Hepatocyte (in vitro differentiated cells): Measurements from ENCODE around the gene CNOT4. TPM values are rescaled to one million over a fixed set of nuclear protein-coding genes. Genes with fewer than 3 reads are reported as not detected.

Experiments used
- DNase-seq: peaks from one replicate; pipeline ENCODE4 v3.0.0-alpha.2; 2016; ENCODE audit warnings: low spot score
- H2AFZ ChIP-seq: fragments of 200-600 bp; sonication (generic); 2 replicates; pipeline ENCODE4 v1.6.0; 2016; ENCODE audit warnings: antibody characterized with exemption, mild to moderate bottlenecking
- H3K27ac ChIP-seq: fragments of 200-600 bp; sonication (generic); 2 replicates; pipeline ENCODE4 v1.5.1; 2016; ENCODE audit warnings: mild to moderate bottlenecking
- H3K27me3 ChIP-seq: fragments of 200-600 bp; sonication (generic); 2 replicates; pipeline ENCODE4 v1.6.1; 2016
- H3K36me3 ChIP-seq: fragments of 200-600 bp; sonication (generic); replicated peaks from 2 replicates; pipeline ENCODE4 v1.5.1; 2016; ENCODE audit warnings: low read depth; ENCODE audit not compliant: insufficient read depth
- H3K4me1 ChIP-seq: fragments of 200-600 bp; sonication (generic); 2 replicates; pipeline ENCODE4 v1.5.1; 2016; ENCODE audit warnings: mild to moderate bottlenecking, moderate library complexity; ENCODE audit not compliant: insufficient read depth
- H3K4me2 ChIP-seq: fragments of 200-600 bp; sonication (generic); 2 replicates; pipeline ENCODE4 v1.6.0; 2016
- H3K4me3 ChIP-seq: fragments of 200-600 bp; sonication (generic); 2 replicates; pipeline ENCODE4 v1.5.1; 2016; ENCODE audit warnings: mild to moderate bottlenecking
- H3K79me2 ChIP-seq: fragments of 200-600 bp; sonication (generic); 2 replicates; pipeline ENCODE4 v1.6.0; 2017; ENCODE audit warnings: mild to moderate bottlenecking
- H3K9me2 ChIP-seq: fragments of 200-600 bp; sonication (generic); replicated peaks from 2 replicates; pipeline ENCODE4 v1.6.0; 2017; ENCODE audit warnings: mild to moderate bottlenecking; ENCODE audit not compliant: insufficient read depth
- H3K9me3 ChIP-seq: fragments of 200-600 bp; sonication (generic); 2 replicates; pipeline ENCODE4 v1.5.1; 2016; ENCODE audit warnings: low read depth, mild to moderate bottlenecking
- H4K20me1 ChIP-seq: fragments of 200-600 bp; sonication (generic); 2 replicates; pipeline ENCODE4 v1.6.0; 2016; ENCODE audit warnings: mild to moderate bottlenecking; ENCODE audit not compliant: insufficient read depth, poor library complexity, severe bottlenecking
- EZH2 ChIP-seq: fragments of 200-600 bp; sonication (generic); IDR thresholded peaks from 2 replicates; pipeline ENCODE4 v1.6.1; 2016; ENCODE audit warnings: antibody characterized with exemption, mild to moderate bottlenecking, borderline replicate concordance
- EZH2phosphoT487 ChIP-seq: fragments of 200-600 bp; sonication (generic); IDR thresholded peaks from one replicate; pipeline ENCODE4 v1.6.1; 2018; ENCODE audit warnings: antibody characterized with exemption, mild to moderate bottlenecking, low read depth, moderate library complexity; ENCODE audit not compliant: unreplicated experiment, severe bottlenecking
- WGBS: methylation state at CpG from one replicate; pipeline ENCODE4 v1.1.6; 2016; ENCODE audit warnings: low lambda C conversion rate; ENCODE audit errors: missing lambda C conversion rate; 5-methylcytosine and 5-hydroxymethylcytosine counted together
- polyA plus RNA-seq: library from polyadenylated mRNA; unstranded; fragments of >200 nt; fragmentation: Nextera tagmentation; extraction: Ambion mirVana; gene quantifications from 2 replicates; pipeline ENCODE4 v1.2.1, GENCODE V29; 2016
- total RNA-seq: library from RNA; depleted of rRNA; stranded (reverse); fragments of >200 nt; gene quantifications from 2 replicates; pipeline ENCODE4 v1.2.3, GENCODE V29; 2014
- TF ChIP-seq, protein P1 (sequence below): fragments of 200-600 bp; sonication (generic); IDR thresholded peaks from 2 replicates; pipeline ENCODE4 v1.5.1; 2016; ENCODE audit warnings: antibody characterized with exemption, mild to moderate bottlenecking; ENCODE audit not compliant: poor library complexity

The CNOT4 gene
- total and polyA plus RNA-seq, 2 experiments from 2014 or later = 11.8 to 12.9 TPM

DNA sequence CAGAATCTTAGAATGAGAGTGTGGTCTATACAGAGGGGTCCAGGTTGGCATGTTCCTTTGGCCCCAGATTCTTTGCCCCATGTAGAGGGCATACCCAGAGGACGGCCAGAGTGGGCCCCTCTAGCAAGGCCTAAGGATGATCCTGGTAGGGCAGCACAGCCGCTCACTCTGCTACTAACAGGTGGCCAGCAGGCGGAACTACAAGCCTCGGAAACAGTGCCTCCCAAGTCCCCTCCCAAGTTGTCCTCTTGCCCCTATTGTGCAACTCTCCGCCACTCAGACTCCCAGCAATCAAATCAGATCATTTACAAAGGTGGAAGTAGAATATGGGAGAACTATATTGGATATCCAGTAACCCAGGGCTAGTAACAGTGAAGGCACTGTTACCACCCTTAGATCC, 168.9 kb downstream of the CNOT4 start:
- 65% methylated on average over 5 of the region's 5 CpGs for WGBS
- DNase-seq = peak; percentile 72
- TF ChIP-seq EZH2phosphoT487 (no peak), EZH2 (no peak)
- TF ChIP-seq, protein P1, sequence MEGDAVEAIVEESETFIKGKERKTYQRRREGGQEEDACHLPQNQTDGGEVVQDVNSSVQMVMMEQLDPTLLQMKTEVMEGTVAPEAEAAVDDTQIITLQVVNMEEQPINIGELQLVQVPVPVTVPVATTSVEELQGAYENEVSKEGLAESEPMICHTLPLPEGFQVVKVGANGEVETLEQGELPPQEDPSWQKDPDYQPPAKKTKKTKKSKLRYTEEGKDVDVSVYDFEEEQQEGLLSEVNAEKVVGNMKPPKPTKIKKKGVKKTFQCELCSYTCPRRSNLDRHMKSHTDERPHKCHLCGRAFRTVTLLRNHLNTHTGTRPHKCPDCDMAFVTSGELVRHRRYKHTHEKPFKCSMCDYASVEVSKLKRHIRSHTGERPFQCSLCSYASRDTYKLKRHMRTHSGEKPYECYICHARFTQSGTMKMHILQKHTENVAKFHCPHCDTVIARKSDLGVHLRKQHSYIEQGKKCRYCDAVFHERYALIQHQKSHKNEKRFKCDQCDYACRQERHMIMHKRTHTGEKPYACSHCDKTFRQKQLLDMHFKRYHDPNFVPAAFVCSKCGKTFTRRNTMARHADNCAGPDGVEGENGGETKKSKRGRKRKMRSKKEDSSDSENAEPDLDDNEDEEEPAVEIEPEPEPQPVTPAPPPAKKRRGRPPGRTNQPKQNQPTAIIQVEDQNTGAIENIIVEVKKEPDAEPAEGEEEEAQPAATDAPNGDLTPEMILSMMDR = peak; percentile 18

DNA sequence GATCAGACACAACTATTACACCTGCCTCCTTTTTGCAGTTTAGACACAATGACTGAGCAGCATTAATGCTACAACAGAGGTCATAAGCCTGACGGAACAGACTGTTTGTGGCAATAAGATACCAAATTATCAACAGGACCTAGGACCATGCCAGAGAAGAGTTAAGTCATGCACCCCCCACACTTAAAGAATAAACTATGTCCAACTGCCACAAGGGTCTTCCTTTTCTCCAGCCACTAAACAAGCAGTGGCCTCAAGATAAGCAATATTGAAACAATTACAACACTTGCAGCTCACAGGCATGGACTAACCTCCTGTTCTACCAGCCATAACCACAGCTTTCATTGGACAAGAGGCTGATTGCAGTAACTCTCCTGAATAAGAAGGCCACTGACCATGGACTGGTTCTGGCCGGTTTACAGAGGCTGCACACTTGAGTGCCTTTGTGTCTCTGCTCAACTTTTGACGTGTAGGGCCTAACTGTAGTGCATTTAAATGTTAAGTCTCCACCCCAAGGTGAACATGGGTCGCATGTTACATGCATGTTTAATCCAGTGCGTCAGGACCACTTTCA, 171.8 kb downstream of the CNOT4 start:
- H3K27me3 ChIP-seq = no peaks in the 10 kb centered on the region
- no peaks in the 10 kb centered on the region for H3K79me2 ChIP-seq
- 85% methylated on average over 5 of the region's 5 CpGs for WGBS
- H3K9me3 ChIP-seq = no peaks in the 10 kb centered on the region
- no peak overlapping the region for H3K4me2 ChIP-seq
- H3K27ac ChIP-seq = no peak overlapping the region
- no peak overlapping the region for H3K4me3 ChIP-seq
- H3K36me3 ChIP-seq = no peaks in the 10 kb centered on the region
- H3K9me2 ChIP-seq = no peaks in the 10 kb centered on the region
- TF ChIP-seq EZH2 = no peak
- TF ChIP-seq, protein P1 = no peak
- no peak for TF ChIP-seq EZH2phosphoT487
- peaks cover 4% of the 10 kb centered on the region for H3K4me1 ChIP-seq
- H4K20me1 ChIP-seq = no peaks in the 10 kb centered on the region
- no peak overlapping the region for H2AFZ ChIP-seq
- DNase-seq = no peak

More for the DNA sequence above, 168.9 kb downstream of the CNOT4 start:
- H3K27me3 ChIP-seq = no peaks in the 10 kb centered on the region
- no peak overlapping the region for H2AFZ ChIP-seq
- no peaks in the 10 kb centered on the region for H3K4me1 ChIP-seq
- H3K36me3 ChIP-seq = no peaks in the 10 kb centered on the region
- no peak overlapping the region for H3K4me2 ChIP-seq
- no peak overlapping the region for H3K27ac ChIP-seq
- H3K9me3 ChIP-seq = no peaks in the 10 kb centered on the region
- no peaks in the 10 kb centered on the region for H4K20me1 ChIP-seq
- H3K4me3 ChIP-seq = no peak overlapping the region
- H3K9me2 ChIP-seq = no peaks in the 10 kb centered on the region
- no peaks in the 10 kb centered on the region for H3K79me2 ChIP-seq

GRCh38 chr7:135337506-135337905, 172.4 kb downstream of the CNOT4 start:
- no peak overlapping the region for H2AFZ ChIP-seq
- TF ChIP-seq EZH2 (no peak), EZH2phosphoT487 (no peak)
- TF ChIP-seq, protein P1 = no peak
- no peaks in the 10 kb centered on the region for H4K20me1 ChIP-seq
- H3K9me3 ChIP-seq = no peaks in the 10 kb centered on the region
- H3K4me3 ChIP-seq = no peak overlapping the region
- H3K27me3 ChIP-seq = no peaks in the 10 kb centered on the region
- H3K9me2 ChIP-seq = no peaks in the 10 kb centered on the region
- 94% methylated on average over 5 of the region's 5 CpGs for WGBS
- no peak overlapping the region for H3K4me2 ChIP-seq
- no peaks in the 10 kb centered on the region for H3K36me3 ChIP-seq
- H3K4me1 ChIP-seq = peaks cover 4% of the 10 kb centered on the region
- no peak overlapping the region for H3K27ac ChIP-seq
- DNase-seq = no peak
- H3K79me2 ChIP-seq = no peaks in the 10 kb centered on the region
